GM19043 (cell line): ENCODE data around the gene MFN2.

ENCODE experiments used
- ATAC-seq: cut with Tn5 transposase; IDR thresholded peaks from one replicate; pipeline ENCODE4 v1.9.1; 2021; ENCODE audit warnings: low read depth; ENCODE audit not compliant: unreplicated experiment

The MFN2 gene

DNA sequence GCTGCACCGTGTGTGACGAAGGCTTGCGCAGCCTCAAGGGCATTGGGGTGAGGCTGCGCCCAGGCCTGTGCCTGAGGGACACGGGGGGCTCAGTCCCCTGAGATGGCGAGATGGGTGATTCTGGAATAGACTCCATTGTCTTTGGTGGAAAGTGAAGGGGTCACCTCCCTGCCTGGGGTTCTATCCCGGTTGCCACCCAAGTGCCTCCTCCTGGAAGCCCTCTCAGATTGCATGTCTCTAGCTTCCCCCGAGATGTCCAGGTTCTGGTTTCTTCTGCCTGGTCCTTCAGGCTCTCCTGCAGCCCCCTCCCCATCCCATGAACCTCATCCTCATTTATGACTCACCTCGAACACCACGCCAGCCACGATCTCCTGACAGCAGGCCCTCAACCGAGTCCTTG, 22.3 kb upstream of the MFN2 start:
- no peak for ATAC-seq

DNA sequence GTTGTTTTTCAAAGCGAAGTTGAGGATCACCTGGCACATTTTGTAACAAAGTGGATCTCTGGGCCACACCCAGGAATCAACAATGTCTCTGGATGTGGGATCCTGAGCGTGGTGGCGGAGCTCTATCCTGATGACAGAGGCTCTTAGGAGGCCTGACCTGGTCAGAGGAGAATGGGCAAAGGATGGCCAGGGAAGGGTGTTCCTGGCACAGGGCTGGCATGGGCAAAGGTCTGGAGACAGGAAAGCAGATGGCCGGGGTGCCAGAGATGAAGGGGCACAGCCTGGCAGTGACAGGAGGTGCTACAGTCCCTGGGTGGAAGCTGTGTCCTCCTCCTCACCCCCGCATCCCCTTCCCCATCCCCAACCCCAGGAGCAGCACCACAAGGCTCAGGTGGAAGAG, 20.0 kb upstream of the MFN2 start:
- ATAC-seq, result no peak

DNA sequence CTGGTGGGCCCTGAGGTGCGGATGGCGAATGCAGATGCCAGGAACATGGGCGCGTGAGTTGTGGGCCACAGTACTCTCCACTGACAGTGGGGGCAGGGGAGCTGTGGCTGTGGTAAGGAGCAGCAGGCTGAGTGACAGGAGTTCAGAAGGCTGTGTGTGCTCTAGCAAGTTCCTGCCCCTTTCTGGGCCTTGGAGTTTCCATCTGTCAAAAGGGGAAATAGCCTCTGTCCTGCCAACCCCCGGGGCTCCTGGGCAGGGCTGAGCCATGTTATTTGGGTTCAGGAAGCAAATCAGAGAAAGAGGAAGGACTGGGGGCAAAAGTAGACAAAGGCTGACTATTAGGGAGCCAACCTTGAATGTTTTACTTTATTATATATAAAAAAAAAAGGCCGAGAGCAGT, 19.5 kb upstream of the MFN2 start:
- no peak for ATAC-seq

DNA sequence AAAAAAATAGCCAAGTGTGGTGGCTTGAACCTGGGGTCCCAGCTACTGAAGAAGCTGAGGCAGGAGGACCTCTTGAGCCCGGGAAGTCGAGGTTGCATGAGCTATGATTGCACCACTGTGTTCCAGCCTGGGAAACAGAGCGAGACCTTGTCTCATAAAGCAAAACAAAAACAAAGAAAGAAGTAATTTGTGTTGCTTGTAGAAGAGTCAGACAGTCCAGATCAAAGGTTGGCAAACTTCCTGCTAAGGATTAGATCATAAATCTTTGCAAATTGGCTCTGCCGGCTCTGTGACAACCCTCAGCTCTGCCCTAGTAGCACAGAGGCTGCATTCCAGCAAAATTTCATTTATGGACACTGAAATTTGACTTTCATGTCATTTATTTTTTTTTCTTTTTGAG, 19.0 kb upstream of the MFN2 start:
- no peak for ATAC-seq

DNA sequence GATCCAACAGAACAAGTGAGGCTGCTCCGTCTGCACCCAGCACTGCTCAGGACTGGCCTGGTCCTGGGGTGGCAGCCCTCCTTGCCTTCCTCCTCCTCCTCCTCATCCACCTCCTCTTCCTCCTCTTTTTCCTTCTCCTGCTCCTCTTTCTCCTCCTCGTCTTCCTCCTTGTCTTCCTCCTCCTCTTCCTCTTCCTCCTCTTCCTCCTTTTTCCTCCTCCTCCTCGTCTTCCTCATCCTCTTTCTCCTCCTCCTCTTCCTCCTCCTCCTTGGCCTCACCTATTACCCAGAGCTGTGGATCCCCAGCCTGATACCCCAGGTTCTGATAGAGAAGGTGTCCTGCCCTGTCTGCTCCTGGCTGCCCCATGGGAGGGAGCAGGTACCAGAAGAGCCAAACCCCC, 16.6 kb upstream of the MFN2 start:
- no peak for ATAC-seq

DNA sequence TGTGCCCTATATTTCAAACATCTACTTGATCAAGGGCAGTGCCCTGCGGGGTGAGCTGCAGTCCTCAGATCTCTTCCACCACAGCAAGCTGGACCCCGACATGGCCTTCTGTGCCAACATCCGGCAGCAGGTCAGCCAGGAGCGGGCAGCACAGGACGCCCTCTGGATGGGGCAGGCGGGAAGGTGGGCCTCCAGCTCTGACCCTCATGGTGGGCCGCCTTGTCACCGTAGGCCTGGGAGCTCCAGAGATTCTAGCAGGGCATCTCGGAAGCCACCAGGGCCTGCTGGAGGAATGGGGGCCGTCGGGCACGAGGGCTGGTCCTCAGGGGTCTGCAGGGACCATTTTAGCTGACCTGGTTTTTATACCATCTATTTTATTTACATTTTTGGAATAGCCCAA, 15.6 kb upstream of the MFN2 start:
- no peak for ATAC-seq

DNA sequence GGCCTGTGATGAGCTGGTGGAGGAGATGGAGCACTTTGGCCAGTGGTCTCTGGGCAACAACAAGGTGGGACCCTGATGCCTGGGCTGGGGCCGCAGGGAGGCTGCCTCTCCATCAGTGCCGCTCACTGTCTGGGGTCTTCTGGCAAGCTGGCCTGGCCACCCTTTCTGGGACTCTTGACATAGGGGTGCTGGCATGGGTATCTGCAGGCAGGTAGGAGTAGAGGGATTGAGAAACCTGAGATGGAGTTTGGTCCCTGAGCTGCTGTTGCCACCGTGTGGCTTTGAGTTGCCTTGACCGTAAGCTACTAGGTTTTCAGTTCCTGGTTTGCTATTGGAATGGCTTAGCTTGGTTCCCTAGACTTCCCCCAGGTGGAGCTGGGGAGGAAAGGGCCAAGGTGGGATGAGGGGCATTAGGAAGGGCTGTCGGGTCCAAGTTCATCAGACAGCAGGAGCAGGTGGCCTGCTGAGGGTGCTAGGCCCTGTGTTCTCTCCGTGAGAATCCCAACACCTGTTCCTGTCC, 13.2 kb upstream of the MFN2 start:
- no peak for ATAC-seq

DNA sequence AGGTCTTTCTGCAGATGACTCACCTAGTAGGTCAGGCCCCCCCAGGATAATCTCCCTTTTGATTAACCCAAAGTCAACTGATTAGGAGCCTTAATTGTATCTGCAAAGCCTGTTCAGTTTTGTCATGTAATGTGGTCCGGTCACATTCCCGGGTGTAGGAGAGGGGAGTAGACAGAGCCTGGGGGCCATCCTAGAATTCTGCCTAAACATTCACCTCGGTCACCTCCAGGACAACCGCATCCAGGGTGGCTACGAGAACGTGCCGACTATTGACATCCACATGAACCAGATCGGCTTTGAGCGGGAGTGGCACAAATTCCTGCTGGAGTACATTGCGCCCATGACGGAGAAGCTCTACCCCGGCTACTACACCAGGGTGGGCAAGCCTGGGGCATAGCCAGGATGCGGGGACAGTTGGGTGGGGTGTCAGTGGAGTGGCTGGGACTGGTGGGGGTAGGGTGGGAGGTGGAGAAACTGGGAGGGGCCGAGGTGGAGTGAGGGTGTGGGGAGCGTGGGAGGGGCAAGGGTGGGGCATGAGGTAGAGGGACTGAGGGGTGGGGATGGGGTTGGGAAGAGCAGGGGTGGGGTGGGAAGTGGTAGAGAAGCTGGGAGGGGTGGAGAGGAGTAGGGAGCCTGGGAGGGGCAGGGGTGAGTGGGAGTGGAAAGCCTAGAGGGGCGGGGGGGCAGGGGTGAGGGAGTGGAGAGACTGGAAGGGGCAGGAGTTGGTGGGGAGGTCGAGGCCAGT, 9.6 kb upstream of the MFN2 start:
- no peak for ATAC-seq

DNA sequence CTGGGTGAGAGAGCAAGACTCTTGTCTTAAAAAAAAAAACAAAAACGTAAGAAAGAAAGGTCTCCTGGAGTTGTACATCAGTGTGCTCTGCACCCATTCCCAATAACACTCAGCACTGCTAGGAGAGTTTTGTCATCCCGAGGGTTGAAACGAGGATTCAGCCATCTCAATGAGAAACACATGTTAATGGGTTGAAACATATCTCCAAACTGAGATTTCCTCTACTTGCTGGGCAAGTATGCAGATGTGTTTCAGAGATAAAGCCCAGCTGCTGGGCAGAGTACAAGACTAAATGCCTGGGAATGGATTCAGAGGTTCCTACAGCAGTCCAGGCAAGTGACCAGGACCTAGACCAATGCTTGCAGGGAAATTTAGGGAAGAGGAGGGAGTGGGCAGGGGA, 2.6 kb upstream of the MFN2 start:
- no peak for ATAC-seq

DNA sequence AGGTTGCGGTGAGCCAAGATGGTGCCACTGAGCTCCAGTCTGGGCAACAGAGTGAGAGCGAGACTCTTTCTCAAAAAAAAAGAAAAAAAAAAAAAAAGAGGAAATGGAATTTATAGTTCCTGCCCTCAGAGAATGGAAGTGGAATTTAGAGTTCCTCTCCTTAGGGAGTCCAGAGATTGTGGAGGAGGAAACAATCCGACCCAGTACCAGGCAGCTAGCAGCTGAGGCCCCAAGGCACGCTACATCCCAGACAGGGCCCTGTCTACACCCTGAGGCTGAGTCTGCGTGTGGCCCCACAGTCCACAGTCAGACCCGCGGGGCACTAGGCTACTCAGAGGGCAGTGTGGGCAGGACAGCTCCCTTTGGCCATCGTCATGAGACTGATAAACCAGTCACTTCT, 1.9 kb upstream of the MFN2 start:
- ATAC-seq, result no peak

DNA sequence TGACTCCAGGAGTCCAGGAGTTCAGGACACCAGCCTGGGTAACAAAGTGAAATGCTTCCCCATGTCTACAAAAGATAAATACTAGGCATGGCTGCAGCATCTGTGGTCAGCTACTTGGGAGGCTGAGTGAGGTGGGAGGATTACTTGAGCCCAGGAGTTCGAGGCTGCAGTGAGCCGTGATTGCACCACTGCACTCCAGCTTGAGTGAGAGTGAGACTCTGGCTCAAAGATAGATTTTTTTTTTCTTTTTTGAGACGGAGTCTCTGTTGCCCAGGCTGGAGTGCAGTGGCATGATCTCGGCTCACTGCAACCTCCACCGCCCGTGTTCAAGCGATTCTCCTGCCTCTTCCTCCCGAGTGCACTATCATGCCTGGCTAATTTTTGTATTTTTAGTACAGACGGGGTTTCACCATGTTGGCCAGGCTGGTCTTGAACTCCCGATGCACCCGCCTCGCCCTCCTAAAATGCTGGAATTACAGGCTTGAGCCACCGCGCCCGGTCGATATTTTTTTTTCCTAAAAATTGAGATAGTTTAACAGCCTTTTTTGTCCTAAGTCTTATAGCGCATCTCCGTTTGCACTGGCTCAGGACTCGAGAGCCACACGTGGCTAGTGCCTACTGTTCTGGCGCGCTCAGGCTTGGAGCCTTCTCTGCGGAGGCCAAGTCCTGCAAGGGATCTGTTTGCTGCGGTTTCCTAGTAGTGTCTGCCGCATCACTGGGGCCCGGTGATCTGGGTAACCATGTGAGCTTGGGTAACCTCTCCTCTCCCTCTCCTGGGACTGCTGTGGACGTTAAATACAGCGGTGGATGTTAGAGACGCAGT, 1.0 kb upstream of the MFN2 start:
- no peak for ATAC-seq

DNA sequence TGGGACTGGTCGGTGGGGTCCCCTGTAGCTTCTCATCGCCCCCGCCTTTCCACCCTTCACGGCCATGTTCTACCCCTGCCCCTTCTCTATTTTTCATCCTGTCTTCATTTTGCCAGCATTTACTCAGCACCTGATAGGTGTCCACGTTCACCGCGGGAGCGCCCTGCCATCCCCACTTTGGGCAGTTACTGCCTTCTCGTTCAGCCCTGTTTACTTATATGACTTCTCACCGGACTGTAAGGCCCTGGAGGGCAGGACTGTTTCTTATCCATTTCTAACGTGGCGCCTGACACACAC, 380 bp downstream of the MFN2 start:
- ATAC-seq, result no peak

DNA sequence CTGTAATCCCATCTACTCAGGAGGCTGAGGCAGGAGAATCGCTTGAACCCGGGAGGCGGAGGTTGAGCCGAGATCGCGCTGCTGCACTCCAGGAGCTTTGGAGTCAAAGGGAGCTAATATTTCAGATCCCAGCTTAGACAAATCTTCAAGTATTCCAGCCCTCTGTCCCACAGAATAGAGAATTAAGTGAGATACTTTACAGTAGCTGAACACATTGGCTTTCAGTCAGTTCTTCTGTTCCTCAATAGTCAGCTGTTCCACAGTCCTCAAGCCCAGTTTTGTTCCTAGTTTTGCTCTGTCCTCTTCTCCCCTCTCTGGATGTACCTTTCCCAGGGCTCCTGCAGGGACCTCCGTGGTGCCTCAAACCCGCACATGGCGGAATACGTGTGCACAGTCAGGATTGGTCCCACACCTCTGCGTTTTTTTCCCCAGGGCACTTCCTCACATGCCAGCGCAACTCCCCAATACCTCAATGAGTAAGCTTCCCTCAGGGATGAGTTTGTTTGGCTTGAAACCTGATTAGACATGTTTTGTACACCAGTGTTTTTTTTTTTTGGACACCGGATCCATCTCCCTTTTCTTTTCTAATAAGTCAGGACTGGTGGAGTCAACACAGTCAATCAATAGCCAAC, 1.2 kb downstream of the MFN2 start:
- ATAC-seq, result no peak

DNA sequence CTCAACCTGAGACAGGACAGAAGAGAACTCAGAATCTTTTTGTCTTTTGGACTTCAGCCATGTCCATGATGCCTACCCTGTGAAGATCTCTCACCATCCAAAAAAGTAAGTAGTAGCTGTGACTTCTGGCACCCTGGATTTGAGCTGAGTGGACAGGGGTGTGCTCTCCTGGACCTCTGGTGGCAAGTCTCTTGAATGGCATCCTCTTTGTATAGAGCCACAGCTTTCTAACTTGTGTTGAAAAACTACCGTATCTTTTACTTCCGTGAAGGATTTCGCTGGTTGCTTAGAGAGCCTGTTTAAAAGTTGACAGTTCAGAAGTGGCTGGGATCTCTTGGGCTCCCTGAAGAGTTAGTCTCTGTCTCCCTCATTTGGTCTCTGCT, 1.8 kb downstream of the MFN2 start:
- no peak for ATAC-seq

DNA sequence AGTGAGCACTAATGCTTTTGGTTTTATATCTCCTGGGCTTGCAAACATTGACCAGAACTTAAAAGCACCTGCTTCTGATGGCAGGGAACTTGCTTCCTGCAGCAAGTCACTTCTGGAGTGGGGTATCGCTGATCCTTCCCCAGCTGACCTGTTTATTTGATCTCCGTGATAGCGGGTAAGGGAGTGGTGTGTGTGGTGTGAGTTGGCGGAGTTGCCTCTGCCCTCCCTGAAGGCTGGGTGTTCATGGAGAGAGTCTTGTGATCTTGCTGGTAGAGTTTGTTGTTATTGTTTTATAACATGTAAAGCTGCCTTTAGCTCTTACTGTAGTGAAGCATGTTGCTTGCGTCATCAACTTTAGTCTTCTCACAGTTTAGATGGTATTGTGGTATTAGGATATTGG, 3.9 kb downstream of the MFN2 start:
- ATAC-seq, result no peak

DNA sequence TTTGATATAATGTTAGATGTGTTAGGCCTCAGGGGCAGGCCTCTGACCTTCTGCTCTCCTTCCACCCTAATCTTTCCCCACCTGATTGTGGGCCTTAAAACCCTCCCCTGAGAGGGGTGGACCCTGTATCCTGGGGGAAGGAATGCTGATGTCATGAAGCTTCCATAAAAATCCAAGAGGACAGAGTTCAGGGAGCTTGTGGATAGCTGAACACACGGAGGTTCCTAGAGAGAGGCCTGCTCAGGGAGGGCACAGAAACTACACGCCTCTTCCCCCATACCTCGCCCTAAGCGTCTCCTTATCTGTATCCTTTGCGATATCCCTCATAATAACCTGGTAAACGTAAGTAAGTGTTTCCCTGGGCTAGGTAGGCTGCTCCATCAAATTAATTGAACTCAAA, 4.3 kb downstream of the MFN2 start:
- no peak for ATAC-seq

DNA sequence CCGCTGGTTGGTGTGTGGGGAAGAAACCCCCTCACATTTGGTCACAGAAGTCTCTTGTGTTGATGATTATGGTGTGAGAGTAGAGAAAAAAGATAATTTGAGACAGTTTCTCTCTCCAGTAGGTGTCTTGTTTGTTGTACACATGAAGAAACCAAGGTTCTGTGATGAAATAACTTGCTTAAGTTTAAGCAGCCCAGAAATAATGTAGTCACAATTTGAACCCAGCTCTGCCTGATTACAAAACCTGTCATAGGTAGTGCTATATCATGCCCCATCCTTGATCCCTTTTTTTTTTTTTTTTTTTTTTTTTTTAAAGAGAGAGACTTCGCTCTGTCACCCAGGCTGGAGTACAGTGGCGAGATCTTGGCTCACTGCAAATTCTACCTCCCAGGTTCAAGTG, 4.9 kb downstream of the MFN2 start:
- ATAC-seq, result no peak

DNA sequence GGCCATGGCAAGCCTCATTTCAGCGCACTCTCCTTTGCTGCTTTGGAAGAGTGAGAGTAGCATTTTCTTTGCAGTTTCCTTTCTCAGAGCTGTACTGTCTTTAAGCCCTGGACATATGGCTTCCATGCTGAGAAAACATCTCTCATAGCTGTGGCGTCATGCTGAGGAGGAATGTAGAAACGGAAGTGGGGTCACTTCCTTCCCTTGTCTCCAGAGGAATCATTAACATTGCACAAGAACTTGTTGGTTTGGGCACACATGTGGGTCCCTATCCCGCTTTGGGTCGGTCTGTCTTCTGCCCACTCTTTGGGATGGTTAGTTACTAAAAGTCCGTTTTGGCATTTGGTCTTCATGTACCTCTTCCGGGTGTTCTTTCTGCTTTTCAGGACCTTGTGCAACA, 5.6 kb downstream of the MFN2 start:
- no peak for ATAC-seq

DNA sequence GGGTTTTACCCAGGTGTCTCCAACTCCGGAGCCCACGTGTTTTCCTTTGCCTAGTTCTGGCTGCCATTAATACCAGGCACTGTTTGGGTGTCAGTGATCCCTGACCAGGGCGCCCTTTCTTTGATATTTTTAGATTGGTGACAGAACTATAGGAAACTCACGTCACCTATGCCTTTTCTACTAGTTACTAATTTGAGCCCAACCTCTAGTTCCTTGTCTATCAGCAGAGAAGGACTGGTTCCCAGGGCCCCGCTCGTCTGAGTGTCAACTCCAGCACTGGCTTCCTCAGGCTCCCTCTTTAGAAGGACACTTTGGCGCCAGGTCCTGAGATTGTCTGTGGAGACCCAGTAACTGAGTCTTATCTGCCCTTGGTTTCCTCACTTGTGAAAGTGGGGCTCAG, 9.4 kb downstream of the MFN2 start:
- no peak for ATAC-seq

DNA sequence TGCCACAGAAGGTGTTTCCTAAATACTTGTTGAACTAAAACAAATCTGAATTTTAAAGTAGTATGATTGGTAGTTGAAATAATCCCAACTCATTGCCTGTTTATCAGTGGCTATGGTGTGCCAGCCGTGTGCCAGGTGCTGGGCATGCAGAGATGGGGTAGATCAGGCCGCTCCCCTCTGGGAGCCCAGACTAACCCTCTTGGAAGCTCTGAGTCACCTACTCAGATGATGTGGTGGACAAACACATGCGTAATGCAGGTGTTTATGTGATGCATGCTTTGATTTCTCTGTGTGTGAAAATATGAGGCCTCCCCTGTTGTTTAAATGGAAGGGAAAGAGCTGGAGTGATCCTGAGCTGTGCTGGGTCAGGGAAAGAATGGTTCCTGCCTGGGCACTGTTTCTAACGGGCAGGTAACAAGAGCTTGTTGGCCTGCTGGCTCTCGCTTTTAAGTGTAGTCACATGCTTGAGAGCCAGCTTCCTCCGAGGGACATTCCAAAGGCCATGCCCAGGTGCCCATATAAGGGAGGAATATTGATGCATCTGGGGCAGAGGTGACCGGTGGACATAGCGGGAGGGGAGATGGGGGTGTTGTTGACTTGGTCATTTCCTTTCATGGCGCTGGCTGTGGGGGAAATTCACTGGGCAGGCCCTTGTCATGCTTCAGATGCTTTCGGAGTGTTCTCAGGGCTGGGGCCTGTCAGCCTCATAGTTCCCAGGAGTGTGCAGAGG, 10.2 kb downstream of the MFN2 start:
- ATAC-seq, result no peak

DNA sequence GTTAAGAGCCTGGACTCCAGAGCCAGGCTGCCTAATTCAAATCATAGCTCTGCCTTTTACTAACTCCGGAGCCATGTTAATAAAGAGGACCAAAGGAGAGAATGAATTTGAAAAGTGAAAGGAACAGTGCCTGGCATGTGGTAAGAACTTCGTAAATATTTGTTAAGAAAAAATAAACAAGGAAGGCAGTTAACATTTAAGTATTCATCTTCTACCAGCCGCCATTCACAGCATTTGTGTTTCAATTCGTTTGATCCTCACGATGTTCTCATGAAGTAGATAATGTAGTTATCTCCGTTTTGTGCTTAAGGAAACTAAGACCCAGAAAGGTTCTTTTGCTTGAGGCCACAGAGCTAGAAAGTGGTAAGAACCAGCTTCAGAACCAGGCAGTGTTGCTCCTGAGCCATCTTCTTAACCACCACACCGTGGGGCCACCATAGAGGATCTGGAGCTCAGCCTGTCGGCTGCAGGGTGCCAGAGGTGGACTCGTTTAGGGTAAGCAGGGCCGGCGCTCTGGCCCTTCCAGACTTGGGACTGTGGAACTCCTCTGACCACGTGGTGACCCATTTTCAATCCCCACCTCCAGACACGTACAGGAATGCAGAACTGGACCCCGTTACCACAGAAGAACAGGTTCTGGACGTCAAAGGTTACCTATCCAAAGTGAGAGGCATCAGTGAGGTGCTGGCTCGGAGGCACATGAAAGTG, 11.9 kb downstream of the MFN2 start:
- ATAC-seq, result no peak
